Neural cell (in vitro differentiated cells): ENCODE data around the gene NELL2.

Experiments
- CTCF ChIP-seq: fragments of 450-650 bp; IDR thresholded peaks from 2 replicates; pipeline ENCODE4 v1.5.1; 2014; ENCODE audit warnings: antibody characterized with exemption, mild to moderate bottlenecking, moderate library complexity; ENCODE audit not compliant: poor library complexity, severe bottlenecking
- EP300 ChIP-seq: fragments of 450-650 bp; conservative IDR thresholded peaks from 2 replicates; pipeline ENCODE4 v1.6.1; 2014; ENCODE audit warnings: antibody characterized with exemption, mild to moderate bottlenecking, moderate library complexity; ENCODE audit not compliant: poor library complexity, severe bottlenecking
- EZH2 ChIP-seq: fragments of 200-600, 300-800 bp; shearing (Covaris generic), sonication (generic); IDR thresholded peaks from 2 replicates; pipeline ENCODE4 v1.6.1; 2014; ENCODE audit warnings: antibody characterized with exemption, low read length, borderline replicate concordance, mild to moderate bottlenecking; ENCODE audit not compliant: insufficient read depth, poor library complexity, severe bottlenecking
- POLR2AphosphoS5 ChIP-seq: IDR thresholded peaks from 2 replicates; pipeline ENCODE4 v1.6.1; 2012
- SMC3 ChIP-seq: fragments of 450-650 bp; conservative IDR thresholded peaks from 2 replicates; pipeline ENCODE4 v1.6.1; 2014; ENCODE audit warnings: antibody characterized with exemption, mild to moderate bottlenecking, moderate library complexity; ENCODE audit not compliant: poor library complexity
- TAF1 ChIP-seq: IDR thresholded peaks from 2 replicates; pipeline ENCODE4 v1.6.1; 2012; ENCODE audit warnings: low read depth

- TF ChIP-seq CTCF (no peak), TAF1 (no peak), EP300 (no peak), POLR2AphosphoS5 (no peak), SMC3 (no peak), EZH2 (no peak)
These were observed 204.1 kb downstream of the NELL2 start for GRCh38 chr12:44672042-44672441.
